A549 (cell line): ENCODE results near the gene CAND2. TPM values are rescaled to one million over a fixed set of nuclear protein-coding genes. Genes with fewer than 3 reads are reported as not detected.

Experiments used
- ATAC-seq, 2 experiments: fragments of 200-7000 bp in 1 of 2; fragments of >200 bp in 1 of 2; cut with Nextera tagmentation in 1 of 2; cut with Tn5 transposase in 1 of 2; 3 replicates each; pipeline versions ENCODE4 v1.8.0 to v1.9.1; 2018 to 2020; ENCODE audit warnings: mild to moderate bottlenecking in 1 of 2, moderate library complexity in 1 of 2
- CTCF ChIA-PET: fragments of 300-600 bp; sonication (Branson Sonifier 250); formaldehyde crosslinking; extraction: SDS; loops from one replicate; lab custom pipeline; 2021; ENCODE audit warnings: antibody characterized with exemption, inconsistent platforms; lab: Yijun Ruan, JAX
- POLR2A ChIA-PET: fragments of 350-600 bp; formaldehyde crosslinking; extraction: SDS; loops from one replicate; lab custom pipeline; 2021; ENCODE audit warnings: antibody characterized with exemption, inconsistent platforms; lab: Yijun Ruan, JAX
- DNase-seq, 2 experiments: peaks; one replicate each; pipeline versions ENCODE4 v3.0.0 to v3.0.0-alpha.2; 2011 to 2016; ENCODE audit warnings: low read depth in 1 of 2, low spot score in 1 of 2
- FAIRE-seq: peaks from 2 replicates; lab custom pipeline; 2011; peaks lifted over from hg19 to GRCh38; lab: Jason Lieb, UNC
- H3K27ac ChIP-seq, 2 experiments: fragments of >200 bp; sonication (Bioruptor Twin); formaldehyde crosslinking; 3 replicates each; pipeline ENCODE4 v1.5.1; 2016 to 2017
- H3K4me1 ChIP-seq: fragments of >200 bp; sonication (Bioruptor Twin); formaldehyde crosslinking; 3 replicates; pipeline ENCODE4 v1.6.1; 2016
- H3K4me2 ChIP-seq: fragments of >200 bp; sonication (Bioruptor Twin); formaldehyde crosslinking; 3 replicates; pipeline ENCODE4 v1.6.1; 2016
- H3K4me3 ChIP-seq: fragments of >200 bp; sonication (Bioruptor Twin); formaldehyde crosslinking; 3 replicates; pipeline ENCODE4 v1.5.1; 2016
- H3K9me3 ChIP-seq: fragments of >200 bp; sonication (Bioruptor Twin); formaldehyde crosslinking; 3 replicates; pipeline ENCODE4 v1.6.1; 2016
- ATOH8 ChIP-seq: fragments of 250-450 bp; sonication (Bioruptor Pico); IDR thresholded peaks from 2 replicates; pipeline ENCODE4 v1.5.0; 2020; ENCODE audit warnings: low read depth, mild to moderate bottlenecking, moderate library complexity
- BHLHE40 ChIP-seq: IDR thresholded peaks from 2 replicates; pipeline ENCODE4 v1.6.1; 2012; ENCODE audit warnings: low read depth, low read length, inconsistent platforms
- CHD2 ChIP-seq: fragments of 150-350 bp; IDR thresholded peaks from 2 replicates; pipeline ENCODE4 v1.6.1; 2014; ENCODE audit warnings: low read length; ENCODE audit not compliant: partially characterized antibody
- CHD4 ChIP-seq: fragments of 200-600 bp; sonication (generic); IDR thresholded peaks from 2 replicates; pipeline ENCODE4 v1.6.1; 2016; ENCODE audit warnings: antibody characterized with exemption, mild to moderate bottlenecking, borderline replicate concordance
- EHF ChIP-seq: fragments of 250-450 bp; sonication (Bioruptor Pico); IDR thresholded peaks from 2 replicates; pipeline ENCODE4 v1.5.0; 2020; ENCODE audit warnings: mild to moderate bottlenecking
- EHMT2 ChIP-seq: fragments of 200-600 bp; sonication (generic); IDR thresholded peaks from 2 replicates; pipeline ENCODE4 v1.6.1; 2016; ENCODE audit warnings: antibody characterized with exemption, low read depth, mild to moderate bottlenecking, moderate library complexity
- EP300 ChIP-seq, 2 experiments: fragments of >200 bp; sonication (Bioruptor Twin); formaldehyde crosslinking; IDR thresholded peaks; 2 replicates in 1 of 2; 3 replicates in 1 of 2; pipeline ENCODE4 v1.6.1; 2016 to 2017
- ESRRA ChIP-seq: fragments of 150-350 bp; IDR thresholded peaks from 2 replicates; pipeline ENCODE4 v1.6.1; 2014; ENCODE audit warnings: mild to moderate bottlenecking, low read length, borderline replicate concordance
- FOSB ChIP-seq: fragments of 250-450 bp; sonication (Bioruptor Pico); IDR thresholded peaks from 2 replicates; pipeline ENCODE4 v1.5.0; 2020; ENCODE audit warnings: mild to moderate bottlenecking, moderate library complexity
- FOSL2 ChIP-seq, 2 experiments: fragments of 450-650 bp in 1 of 2; fragments of >200 bp in 1 of 2; sonication (Bioruptor Twin) in 1 of 2; formaldehyde crosslinking; IDR thresholded peaks; 2 replicates each; pipeline versions ENCODE4 v1.5.0 to v1.6.1; 2016 to 2020; ENCODE audit warnings: mild to moderate bottlenecking in 1 of 2, moderate library complexity in 1 of 2
- HEYL ChIP-seq: fragments of 250-450 bp; sonication (Bioruptor Pico); IDR thresholded peaks from 2 replicates; pipeline ENCODE4 v1.8.0; 2021; ENCODE audit warnings: mild to moderate bottlenecking, moderate library complexity
- HOXA7 ChIP-seq: fragments of 250-450 bp; sonication (Bioruptor Pico); IDR thresholded peaks from 2 replicates; pipeline ENCODE4 v1.5.0; 2020; ENCODE audit warnings: mild to moderate bottlenecking, moderate library complexity
- HOXB5 ChIP-seq: fragments of 250-450 bp; sonication (Bioruptor Pico); IDR thresholded peaks from 2 replicates; pipeline ENCODE4 v1.5.0; 2020; ENCODE audit warnings: mild to moderate bottlenecking, moderate library complexity
- JUN ChIP-seq, 2 experiments: fragments of >200 bp; sonication (Bioruptor Twin); formaldehyde crosslinking; IDR thresholded peaks; 2 replicates in 1 of 2; 3 replicates in 1 of 2; pipeline ENCODE4 v1.6.1; 2016 to 2017
- KDM1A ChIP-seq: fragments of 200-600 bp; sonication (generic); IDR thresholded peaks from 2 replicates; pipeline ENCODE4 v1.6.1; 2016; ENCODE audit warnings: low read depth, mild to moderate bottlenecking
- KDM5A ChIP-seq: fragments of 200-600 bp; sonication (generic); IDR thresholded peaks from 2 replicates; pipeline ENCODE4 v1.6.1; 2016; ENCODE audit warnings: antibody characterized with exemption, mild to moderate bottlenecking
- MAZ ChIP-seq: fragments of 150-350 bp; IDR thresholded peaks from 2 replicates; pipeline ENCODE4 v1.6.1; 2014; ENCODE audit warnings: antibody characterized with exemption, low read depth, low read length, borderline replicate concordance
- MYC ChIP-seq: IDR thresholded peaks from 2 replicates; pipeline ENCODE4 v1.6.1; 2012; ENCODE audit warnings: mild to moderate bottlenecking, inconsistent platforms, low read length, improper control_type of control experiment, borderline replicate concordance
- NR3C1 ChIP-seq: fragments of >200 bp; sonication (Bioruptor Twin); formaldehyde crosslinking; IDR thresholded peaks from 3 replicates; pipeline ENCODE4 v1.6.1; 2017
- PHF8 ChIP-seq: fragments of 200-600 bp; sonication (generic); IDR thresholded peaks from 2 replicates; pipeline ENCODE4 v1.6.1; 2016; ENCODE audit warnings: low read depth, mild to moderate bottlenecking, antibody characterized with exemption, moderate library complexity, borderline replicate concordance
- POLR2AphosphoS2 ChIP-seq: conservative IDR thresholded peaks from 2 replicates; pipeline ENCODE4 v1.6.1; 2012; ENCODE audit warnings: low read length, improper control_type of control experiment, inconsistent platforms
- RARB ChIP-seq: fragments of 250-450 bp; sonication (Bioruptor Pico); IDR thresholded peaks from 2 replicates; pipeline ENCODE4 v1.8.0; 2021; ENCODE audit warnings: mild to moderate bottlenecking, moderate library complexity
- RNF2 ChIP-seq: fragments of 200-600 bp; sonication (generic); IDR thresholded peaks from 2 replicates; pipeline ENCODE4 v1.6.1; 2016; ENCODE audit warnings: low read depth, mild to moderate bottlenecking, antibody characterized with exemption, moderate library complexity, borderline replicate concordance
- ZSCAN20 ChIP-seq: fragments of 250-450 bp; sonication (Bioruptor Pico); IDR thresholded peaks from 2 replicates; pipeline ENCODE4 v1.8.0; 2022; ENCODE audit warnings: mild to moderate bottlenecking, moderate library complexity
- WGBS: methylation state at CpG from one replicate; pipeline ENCODE4 v1.1.6; 2017; ENCODE audit errors: missing lambda C conversion rate; 5-methylcytosine and 5-hydroxymethylcytosine counted together
- polyA plus RNA-seq, 4 experiments: library from polyadenylated mRNA; depleted of rRNA in 3 of 4; stranded (reverse); fragments of >200 nt; fragmentation: RNase III in 1 of 4; extraction: RNeasy Plus Mini Kit Qiagen cat#74134 plus additional on column Dnase treatment in 1 of 4; gene quantifications; 2 replicates in 3 of 4; 3 replicates in 1 of 4; pipeline ENCODE4 v1.2.3, GENCODE V29; 2011 to 2017
- TF ChIP-seq, protein P1 (sequence below): IDR thresholded peaks from 2 replicates; pipeline ENCODE4 v1.6.1; 2012
- TF ChIP-seq, protein P2 (sequence below): fragments of >200 bp; sonication (Bioruptor Twin); formaldehyde crosslinking; IDR thresholded peaks from 2 replicates; pipeline ENCODE4 v1.6.1; 2016
- TF ChIP-seq, protein P3 (sequence below): fragments of 150-350 bp; IDR thresholded peaks from 2 replicates; pipeline ENCODE4 v1.6.1; 2014; ENCODE audit warnings: low read depth, mild to moderate bottlenecking, low read length

CAND2 gene
- polyA plus RNA-seq, 2 of the 4 experiments (the other 2 are of a cell fraction) = 0.72 to 0.84 TPM

- ChIA-PET CTCF (interaction anchor here (0.5 to 3.5 kb wide), 34 partner anchors 10 to 710 kb away, joined by 3 to 47 read pairs (median 4); no protein-coding TSS in a partner anchor), POLR2A (interaction anchor here (0.5 to 2.4 kb wide), 16 partner anchors 9 to 1241 kb away, joined by 3 to 20 read pairs (median 4); no protein-coding TSS in a partner anchor)
- DNase-seq (no peak), ATAC-seq (peak; percentile 3 to 11; a peak in 3 of 6 replicates), FAIRE-seq (no peak)
- peak overlapping the region; percentile 95 to 97 for H3K27ac ChIP-seq
- H3K9me3 ChIP-seq = no peaks in the 10 kb centered on the region
- 0 out of 2 replicates have a peak, but pooled peaks have one; percentile 80 for TF ChIP-seq KDM1A
- no peak for TF ChIP-seq KDM5A
- TF ChIP-seq HEYL = no peak
- no peak for TF ChIP-seq ESRRA
- no peak for TF ChIP-seq POLR2AphosphoS2
- peak; percentile 93; the same call in 1 of the 2 replicates for TF ChIP-seq CHD4
- peaks cover 29% of the 10 kb centered on the region for H3K4me1 ChIP-seq
- 7% methylated on average over 7 of the region's 7 CpGs for WGBS
- H3K4me2 ChIP-seq = peak overlapping the region; percentile 72
- peak overlapping the region; percentile 98 for H3K4me3 ChIP-seq
Observed at GRCh38 chr3:12841970-12842328, 45.5 kb downstream of the CAND2 start.

DNA sequence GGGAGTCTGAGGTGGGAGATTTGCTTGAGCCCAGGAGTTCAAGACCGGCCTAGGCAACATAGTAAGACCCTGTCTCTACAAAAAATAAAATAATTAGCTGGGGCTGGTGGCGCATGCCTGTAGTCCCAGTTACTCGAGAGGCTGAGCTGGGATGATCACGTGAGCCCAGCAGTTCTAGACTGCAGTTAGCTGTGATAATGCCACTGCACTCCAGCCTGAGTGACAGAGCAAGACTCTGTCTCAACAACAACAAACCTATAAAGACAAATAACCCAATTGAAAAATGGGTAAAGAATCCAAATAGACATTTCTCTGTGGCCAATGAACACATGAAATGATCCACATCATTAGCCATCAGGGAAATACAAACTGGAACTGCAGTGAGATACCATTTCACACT lies 46.0 kb downstream of the CAND2 start:
- Histone ChIP-seq H3K9me3 (no peaks in the 10 kb centered on the region), H3K4me2 (peak overlapping the region; percentile 72), H3K4me1 (peaks cover 24% of the 10 kb centered on the region)
- ChIA-PET POLR2A (interaction anchor here (1.2 to 2.4 kb wide), 3 partner anchors 10 to 125 kb away, joined by 3 to 20 read pairs (median 5); no protein-coding TSS in a partner anchor), CTCF (interaction anchor here (0.6 to 3.5 kb wide), 21 partner anchors 9 to 346 kb away, joined by 3 to 47 read pairs (median 5); no protein-coding TSS in a partner anchor)
- WGBS = 95% methylated on average over 4 of the region's 4 CpGs
- TF ChIP-seq RARB (CRISPR knock-in tag) (no peak), MYC (no peak), FOSB (CRISPR knock-in tag) (no peak), RNF2 (no peak), JUN (IDR thresholded peaks at IDR 0.05) (no peak), FOSL2 (IDR thresholded peaks at IDR 0.05) (no peak), FOSL2 (CRISPR knock-in tag; IDR thresholded peaks at IDR 0.05) (no peak), ESRRA (no peak), HOXB5 (CRISPR knock-in tag) (no peak), EHF (CRISPR knock-in tag) (no peak), NR3C1 (no peak), CHD2 (no peak)
- TF ChIP-seq, protein P1, sequence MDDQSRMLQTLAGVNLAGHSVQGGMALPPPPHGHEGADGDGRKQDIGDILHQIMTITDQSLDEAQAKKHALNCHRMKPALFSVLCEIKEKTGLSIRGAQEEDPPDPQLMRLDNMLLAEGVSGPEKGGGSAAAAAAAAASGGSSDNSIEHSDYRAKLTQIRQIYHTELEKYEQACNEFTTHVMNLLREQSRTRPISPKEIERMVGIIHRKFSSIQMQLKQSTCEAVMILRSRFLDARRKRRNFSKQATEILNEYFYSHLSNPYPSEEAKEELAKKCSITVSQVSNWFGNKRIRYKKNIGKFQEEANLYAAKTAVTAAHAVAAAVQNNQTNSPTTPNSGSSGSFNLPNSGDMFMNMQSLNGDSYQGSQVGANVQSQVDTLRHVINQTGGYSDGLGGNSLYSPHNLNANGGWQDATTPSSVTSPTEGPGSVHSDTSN = no peak
- TF ChIP-seq, all 56 proteins: peak for 0
- H3K4me3 ChIP-seq = no peak overlapping the region
- ATAC-seq (no peak), FAIRE-seq (no peak), DNase-seq (no peak)
- H3K27ac ChIP-seq = peak overlapping the region in 1 of 2 experiments; percentile 97; a peak in 3 of 6 replicates

DNA sequence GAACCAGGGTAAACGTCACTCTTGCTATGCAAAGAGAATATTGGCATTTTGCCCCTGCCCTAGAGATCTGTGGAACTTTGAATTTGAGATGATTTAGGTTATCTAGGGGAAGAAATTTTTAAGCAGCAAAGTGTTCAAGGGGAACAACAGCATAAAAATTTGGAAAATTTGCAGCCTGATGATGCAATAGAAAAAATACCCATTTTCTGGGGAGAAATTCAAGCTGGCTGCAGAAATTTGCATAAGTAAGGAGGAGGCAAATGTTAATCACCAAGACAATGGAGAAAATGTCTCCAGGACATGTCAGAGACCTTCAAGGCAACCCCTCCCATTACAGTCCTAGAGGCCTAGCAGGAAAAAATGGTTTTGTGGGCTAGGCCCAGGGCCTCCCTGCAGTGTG lies 49.3 kb downstream of the CAND2 start:
- ATAC-seq = no peak
- H3K9me3 ChIP-seq = no peaks in the 10 kb centered on the region
- H3K4me2 ChIP-seq = no peak overlapping the region
- no peak for FAIRE-seq
- ChIA-PET CTCF (interaction anchor here (0.7 to 1.7 kb wide), 2 partner anchors 22 to 160 kb away, joined by 3 to 5 read pairs; no protein-coding TSS in a partner anchor), POLR2A (no interaction called here)
- no peaks in the 10 kb centered on the region for H3K4me1 ChIP-seq
- DNase-seq = no peak
- TF ChIP-seq BHLHE40 (no peak), RNF2 (no peak), EP300 (IDR thresholded peaks at IDR 0.05) (no peak), EHMT2 (no peak), HEYL (no peak), ZSCAN20 (CRISPR knock-in tag) (no peak), FOSB (CRISPR knock-in tag) (no peak), HOXB5 (CRISPR knock-in tag) (no peak), PHF8 (no peak), ATOH8 (CRISPR knock-in tag) (no peak), MAZ (no peak), CHD4 (no peak), HOXA7 (CRISPR knock-in tag) (no peak)
- TF ChIP-seq, protein P2, sequence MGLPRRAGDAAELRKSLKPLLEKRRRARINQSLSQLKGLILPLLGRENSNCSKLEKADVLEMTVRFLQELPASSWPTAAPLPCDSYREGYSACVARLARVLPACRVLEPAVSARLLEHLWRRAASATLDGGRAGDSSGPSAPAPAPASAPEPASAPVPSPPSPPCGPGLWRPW = no peak
- TF ChIP-seq, protein P3, sequence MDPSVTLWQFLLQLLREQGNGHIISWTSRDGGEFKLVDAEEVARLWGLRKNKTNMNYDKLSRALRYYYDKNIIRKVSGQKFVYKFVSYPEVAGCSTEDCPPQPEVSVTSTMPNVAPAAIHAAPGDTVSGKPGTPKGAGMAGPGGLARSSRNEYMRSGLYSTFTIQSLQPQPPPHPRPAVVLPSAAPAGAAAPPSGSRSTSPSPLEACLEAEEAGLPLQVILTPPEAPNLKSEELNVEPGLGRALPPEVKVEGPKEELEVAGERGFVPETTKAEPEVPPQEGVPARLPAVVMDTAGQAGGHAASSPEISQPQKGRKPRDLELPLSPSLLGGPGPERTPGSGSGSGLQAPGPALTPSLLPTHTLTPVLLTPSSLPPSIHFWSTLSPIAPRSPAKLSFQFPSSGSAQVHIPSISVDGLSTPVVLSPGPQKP = no peak
- H3K4me3 ChIP-seq = no peak overlapping the region
- H3K27ac ChIP-seq = no peak overlapping the region
- 26% methylated on average over 1 of the region's 1 CpG for WGBS
